Measurements from ENCODE around the gene CABP4.
"Not testable (repeated sequence)": the region's sequence is repeated elsewhere in the genome, so short reads cannot be mapped to it uniquely, and the experiment has no call there.

Gene CABP4

GRCh38 chr11:67419325-67420049 lies 35.7 kb upstream of the CABP4 start:
- DNase-seq (ENCODE audit: low read depth, low spot score) = no peak

- no peak for DNase-seq (ENCODE audit: low read depth, low spot score)
Observed at GRCh38 chr11:67420147-67420645, 35.0 kb upstream of the CABP4 start.

GRCh38 chr11:67420646-67421429 lies 34.3 kb upstream of the CABP4 start:
- no peak for DNase-seq (ENCODE audit: low read depth, low spot score)

GRCh38 chr11:67421430-67422031 lies 33.6 kb upstream of the CABP4 start:
- no peak for DNase-seq (ENCODE audit: low read depth, low spot score)

GRCh38 chr11:67422891-67423290 lies 32.3 kb upstream of the CABP4 start:
- no peak for DNase-seq (ENCODE audit: low read depth, low spot score)

- no peak for DNase-seq (ENCODE audit: low read depth, low spot score)
Observed at GRCh38 chr11:67423466-67423865, 31.7 kb upstream of the CABP4 start.

- DNase-seq (ENCODE audit: low read depth, low spot score) = no peak
Observed at GRCh38 chr11:67423891-67424613, 31.1 kb upstream of the CABP4 start.

GRCh38 chr11:67427364-67427859 lies 27.7 kb upstream of the CABP4 start:
- not testable (repeated sequence) for DNase-seq (ENCODE audit: low read depth, low spot score)

- DNase-seq (ENCODE audit: low read depth, low spot score) = peak; percentile 94
Observed at GRCh38 chr11:67428052-67429001, 26.8 kb upstream of the CABP4 start, which contains the start of gene RPS6KB2. TSS of gene RPS6KB2 (plus strand) at chr11:67428494. CDS start at chr11:67428546, 52 bp downstream.

GRCh38 chr11:67429038-67429668 lies 26.0 kb upstream of the CABP4 start:
- no peak for DNase-seq (ENCODE audit: low read depth, low spot score)

- DNase-seq (ENCODE audit: low read depth, low spot score) = no peak
Observed at GRCh38 chr11:67429722-67430121, 25.4 kb upstream of the CABP4 start.

GRCh38 chr11:67431346-67432249 lies 23.6 kb upstream of the CABP4 start:
- DNase-seq (ENCODE audit: low read depth, low spot score) = no peak

- no peak for DNase-seq (ENCODE audit: low read depth, low spot score)
Observed at GRCh38 chr11:67432655-67433349, 22.4 kb upstream of the CABP4 start.

- DNase-seq (ENCODE audit: low read depth, low spot score) = no peak
Observed at GRCh38 chr11:67433536-67434394, 21.4 kb upstream of the CABP4 start.

GRCh38 chr11:67434395-67434881 lies 20.7 kb upstream of the CABP4 start:
- DNase-seq (ENCODE audit: low read depth, low spot score) = no peak

GRCh38 chr11:67435031-67435726 lies 20.0 kb upstream of the CABP4 start:
- DNase-seq (ENCODE audit: low read depth, low spot score) = no peak

All from iPS DF 19.7 (cell line).